ENCODE data around the gene TRPC6. TPM values are rescaled to one million over a fixed set of nuclear protein-coding genes. Genes with fewer than 3 reads are reported as not detected.

TRPC6 gene
- total RNA-seq, 1 experiment from 2014 or later: not detected

- Histone ChIP-seq H3K4me3 (ENCODE audit: low read length) (peak overlapping the region; percentile 0; the same call in 1 of the 2 replicates), H3F3A (ENCODE audit: low read length, unreplicated experiment) (no peaks in the 10 kb centered on the region), H4K20me1 (ENCODE audit: low read length) (no peaks in the 10 kb centered on the region), H3K27me3 (ENCODE audit: low read length) (no peaks in the 10 kb centered on the region), H3K4me2 (ENCODE audit: low read length) (peak overlapping the region; percentile 40), H3K9ac (ENCODE audit: low read length) (0 out of 2 replicates have a peak overlapping the region, but pooled peaks have one; percentile 15), H3K79me2 (ENCODE audit: low read length) (no peaks in the 10 kb centered on the region), H3K9me2 (replicated peaks; ENCODE audit: low read length) (no peaks in the 10 kb centered on the region), H2AFZ (ENCODE audit: low read length) (no peak overlapping the region), H3K4me1 (ENCODE audit: insufficient read depth, low read length) (peaks cover 41% of the 10 kb centered on the region), H3K27ac (ENCODE audit: low read length) (peak overlapping the region; percentile 79), H3K9me3 (ENCODE audit: low read length) (no peaks in the 10 kb centered on the region), H3K36me3 (ENCODE audit: low read depth, low read length) (no peaks in the 10 kb centered on the region)
- intact Hi-C loops (cut with micrococcal nuclease): loop anchor here (1.0 to 5.0 kb wide), 3 partner anchors 561 to 860 kb away; partner anchors contain the start of gene YAP1
- ChIA-PET CTCF (interaction anchor here (0.6 to 1.0 kb wide), 3 partner anchors 10 to 17 kb away, joined by 3 to 4 read pairs (median 3); no protein-coding TSS in a partner anchor), POLR2A (ENCODE audit: unreplicated experiment) (no interaction called here)
- peak; percentile 88 for ATAC-seq
- no peak for TF ChIP-seq EZH2 (IDR thresholded peaks at IDR 0.05; ENCODE audit: low read length, unreplicated experiment)
- no peak for TF ChIP-seq EZH2phosphoT487 (IDR thresholded peaks at IDR 0.05; ENCODE audit: borderline replicate concordance, low read length)
- no TSS peak for BruUV-seq (replicated peaks)
- DNase-seq: peak; percentile 94
These were observed 137.6 kb downstream of the TRPC6 start for GRCh38 chr11:101446238-101446637.

- ATAC-seq (peak; percentile 62), DNase-seq (peak; percentile 79)
- ChIA-PET POLR2A (ENCODE audit: unreplicated experiment) (interaction anchor here (0.6 kb wide), 1 partner anchor 9 kb away, joined by 7 read pairs; no protein-coding TSS in a partner anchor), CTCF (interaction anchor here (0.6 to 1.0 kb wide), 3 partner anchors 10 to 17 kb away, joined by 3 to 4 read pairs (median 3); no protein-coding TSS in a partner anchor)
- H2AFZ ChIP-seq (ENCODE audit: low read length): no peak overlapping the region
- H3K9me2 ChIP-seq (replicated peaks; ENCODE audit: low read length): no peaks in the 10 kb centered on the region
- no peaks in the 10 kb centered on the region for H3K79me2 ChIP-seq (ENCODE audit: low read length)
- H3F3A ChIP-seq (ENCODE audit: low read length, unreplicated experiment): no peaks in the 10 kb centered on the region
- TF ChIP-seq EZH2phosphoT487 (IDR thresholded peaks at IDR 0.05; ENCODE audit: borderline replicate concordance, low read length): no peak
- TF ChIP-seq CTCF (conservative IDR thresholded peaks at IDR 0.05; ENCODE audit: low read depth, low read length): no peak
- no peak for TF ChIP-seq EZH2 (IDR thresholded peaks at IDR 0.05; ENCODE audit: low read length, unreplicated experiment)
- peaks cover 41% of the 10 kb centered on the region for H3K4me1 ChIP-seq (ENCODE audit: insufficient read depth, low read length)
- H3K27ac ChIP-seq (ENCODE audit: low read length): peak overlapping the region; percentile 79
- BruUV-seq (replicated peaks): no TSS peak
- intact Hi-C loops (cut with micrococcal nuclease): loop anchor here (1.0 to 5.0 kb wide), 3 partner anchors 561 to 861 kb away; partner anchors contain the start of gene YAP1
- H4K20me1 ChIP-seq (ENCODE audit: low read length): no peaks in the 10 kb centered on the region
- peak overlapping the region; percentile 40 for H3K4me2 ChIP-seq (ENCODE audit: low read length)
- H3K27me3 ChIP-seq (ENCODE audit: low read length): no peaks in the 10 kb centered on the region
- H3K9me3 ChIP-seq (ENCODE audit: low read length): no peaks in the 10 kb centered on the region
- 0 out of 2 replicates have a peak overlapping the region, but pooled peaks have one; percentile 15 for H3K9ac ChIP-seq (ENCODE audit: low read length)
- H3K4me3 ChIP-seq (ENCODE audit: low read length): peak overlapping the region; percentile 0; the same call in 1 of the 2 replicates
- no peaks in the 10 kb centered on the region for H3K36me3 ChIP-seq (ENCODE audit: low read depth, low read length)
These were observed 138.0 kb downstream of the TRPC6 start for GRCh38 chr11:101445761-101446160.

- H3K9me2 ChIP-seq (replicated peaks; ENCODE audit: low read length): no peaks in the 10 kb centered on the region
- H3K4me1 ChIP-seq (ENCODE audit: insufficient read depth, low read length): peaks cover 41% of the 10 kb centered on the region
- H3K9me3 ChIP-seq (ENCODE audit: low read length): no peaks in the 10 kb centered on the region
- no peak overlapping the region for H3K27ac ChIP-seq (ENCODE audit: low read length)
- no peak overlapping the region for H3K4me3 ChIP-seq (ENCODE audit: low read length)
- H3K4me2 ChIP-seq (ENCODE audit: low read length): 0 out of 2 replicates have a peak overlapping the region, but pooled peaks have one; percentile 40
- no peaks in the 10 kb centered on the region for H4K20me1 ChIP-seq (ENCODE audit: low read length)
- ATAC-seq: no peak
- no peaks in the 10 kb centered on the region for H3K36me3 ChIP-seq (ENCODE audit: low read depth, low read length)
- H3K79me2 ChIP-seq (ENCODE audit: low read length): no peaks in the 10 kb centered on the region
- DNase-seq: no peak
- TF ChIP-seq EZH2 (IDR thresholded peaks at IDR 0.05; ENCODE audit: low read length, unreplicated experiment) (no peak), EZH2phosphoT487 (IDR thresholded peaks at IDR 0.05; ENCODE audit: borderline replicate concordance, low read length) (no peak), CTCF (conservative IDR thresholded peaks at IDR 0.05; ENCODE audit: low read depth, low read length) (no peak)
- CTCF ChIA-PET: no interaction called here
- no peak overlapping the region for H3K9ac ChIP-seq (ENCODE audit: low read length)
- intact Hi-C loops (cut with micrococcal nuclease): loop anchor here (5.0 kb wide), 1 partner anchor 667 kb away; the partner anchor contains the start of gene YAP1
- POLR2A ChIA-PET (ENCODE audit: unreplicated experiment): interaction anchor here (0.6 kb wide), 1 partner anchor 244 kb away, joined by 3 read pairs; no protein-coding TSS in a partner anchor
- no peak overlapping the region for H2AFZ ChIP-seq (ENCODE audit: low read length)
- H3K27me3 ChIP-seq (ENCODE audit: low read length): no peaks in the 10 kb centered on the region
- no peaks in the 10 kb centered on the region for H3F3A ChIP-seq (ENCODE audit: low read length, unreplicated experiment)
- no TSS peak for BruUV-seq (replicated peaks)
These were observed 139.0 kb downstream of the TRPC6 start for GRCh38 chr11:101444851-101445250.

Measured in PC-3 (cell line).